HG03521 (cell line): ENCODE data around the gene HHIPL1.

Source experiments
- ATAC-seq: cut with Tn5 transposase; IDR thresholded peaks from one replicate; pipeline ENCODE4 v1.9.1; 2021; ENCODE audit warnings: mild to moderate bottlenecking, moderate library complexity; ENCODE audit not compliant: unreplicated experiment

The HHIPL1 gene

GRCh38 chr14:99727096-99727870 is 82.4 kb downstream of the HHIPL1 start:
- no peak for ATAC-seq

DNA sequence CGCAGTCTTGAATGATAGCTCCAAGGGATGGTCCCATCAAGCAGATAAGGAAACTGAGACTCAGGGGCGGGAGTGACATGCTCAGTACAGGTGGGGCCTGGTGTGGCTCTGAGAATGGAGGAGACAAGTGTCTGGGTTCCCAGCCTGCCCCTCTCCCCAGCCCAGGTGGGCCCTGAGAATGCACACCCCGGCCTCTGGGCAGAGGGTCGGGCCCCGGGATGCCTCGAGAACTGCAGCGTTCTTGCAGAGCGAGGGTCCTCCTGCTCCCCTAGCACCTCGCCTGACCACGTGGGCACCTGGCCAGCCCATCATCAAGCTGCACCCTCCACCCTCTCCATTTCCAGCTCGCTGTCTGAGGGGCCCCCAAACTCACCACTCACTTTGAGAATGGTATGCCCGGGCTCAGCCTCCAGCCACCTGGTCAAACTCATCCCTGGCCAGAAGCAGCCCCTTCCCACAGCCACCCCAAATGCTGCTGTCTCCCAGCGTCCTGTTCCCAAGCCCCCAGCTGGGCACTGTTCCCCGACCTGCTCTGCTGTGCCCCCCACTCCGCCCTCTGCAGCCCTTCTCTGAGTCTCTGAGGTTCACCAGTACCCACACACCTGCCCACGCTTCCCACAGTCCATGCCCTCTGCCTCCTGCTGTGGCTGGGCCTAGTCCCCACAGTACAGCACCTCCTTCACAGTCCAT is 83.4 kb downstream of the HHIPL1 start:
- no peak for ATAC-seq

DNA sequence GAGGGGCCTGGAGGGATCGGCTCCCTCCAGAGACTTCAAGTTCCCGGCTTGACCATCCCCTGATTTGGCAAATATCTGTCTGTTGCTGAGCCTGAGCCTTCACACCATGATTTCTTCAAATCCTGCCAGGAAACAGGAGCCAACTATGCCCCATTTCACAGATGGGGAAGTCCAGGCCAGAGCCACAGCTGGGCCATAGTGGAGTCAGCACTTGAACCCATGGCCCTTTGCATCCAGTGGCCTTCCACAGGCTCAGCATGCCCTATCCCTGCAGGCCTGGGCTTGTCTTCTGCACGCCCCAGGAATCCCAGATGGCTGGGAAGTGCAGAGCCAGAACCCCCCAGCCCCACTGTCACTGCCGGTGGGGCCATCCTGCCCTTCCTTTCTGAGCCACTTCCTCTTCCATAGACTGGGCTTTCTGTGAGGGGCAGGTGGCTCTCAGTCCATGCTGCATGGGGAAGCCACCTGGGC is 84.1 kb downstream of the HHIPL1 start:
- ATAC-seq = no peak
